Progenitor cell of endocrine pancreas (in vitro differentiated cells): Measurements from ENCODE around the gene TMEM63B. TPM values are rescaled to one million over a fixed set of nuclear protein-coding genes. Genes with fewer than 3 reads are reported as not detected.

Experiments used
- DNase-seq: peaks from one replicate; pipeline ENCODE4 v3.0.0; 2021; ENCODE audit warnings: low spot score; ENCODE audit not compliant: unreplicated experiment
- H3K27ac Mint-ChIP-seq: 2 replicates; pipeline ENCODE4 v1.8.0; 2021; ENCODE audit warnings: mild to moderate bottlenecking, moderate library complexity, mixed read lengths
- H3K27me3 Mint-ChIP-seq: 2 replicates; pipeline ENCODE4 v1.8.0; 2021; ENCODE audit warnings: mixed read lengths
- H3K36me3 Mint-ChIP-seq: 2 replicates; pipeline ENCODE4 v1.8.0; 2022; ENCODE audit warnings: mixed read lengths; ENCODE audit not compliant: insufficient read depth
- H3K4me1 Mint-ChIP-seq: 2 replicates; pipeline ENCODE4 v1.8.0; 2021; ENCODE audit warnings: low read depth, mixed read lengths
- H3K4me3 Mint-ChIP-seq: 2 replicates; pipeline ENCODE4 v1.8.0; 2021; ENCODE audit warnings: low read depth, mild to moderate bottlenecking, moderate library complexity, mixed read lengths
- H3K9me3 Mint-ChIP-seq: 2 replicates; pipeline ENCODE4 v1.8.0; 2021; ENCODE audit warnings: low read depth, mixed read lengths
- CTCF ChIP-seq: fragments of 200-600 bp; sonication (generic); IDR thresholded peaks from one replicate; pipeline ENCODE4 v1.5.0; 2021; ENCODE audit warnings: antibody characterized with exemption, mild to moderate bottlenecking; ENCODE audit not compliant: unreplicated experiment
- total RNA-seq: library from RNA; stranded (reverse); gene quantifications from 2 replicates; pipeline ENCODE4 v1.2.1, GENCODE V29; 2021

The TMEM63B gene
- total RNA-seq, 1 donor from 2014 or later: 72.3 TPM

- Mint-ChIP-seq H3K9me3 (no peaks in the 10 kb centered on the region), H3K27ac (no peak overlapping the region), H3K4me3 (no peak overlapping the region), H3K36me3 (peaks cover 8% of the 10 kb centered on the region), H3K27me3 (no peaks in the 10 kb centered on the region), H3K4me1 (peaks cover 3% of the 10 kb centered on the region)
- TF ChIP-seq CTCF: no peak
- no peak for DNase-seq
Measured at GRCh38 chr6:44102527-44102926, 24.8 kb upstream of the TMEM63B start.

GRCh38 chr6:44104481-44105021, 22.8 kb upstream of the TMEM63B start:
- Mint-ChIP-seq H3K27ac (no peak overlapping the region), H3K9me3 (no peaks in the 10 kb centered on the region), H3K4me3 (no peak overlapping the region), H3K27me3 (no peaks in the 10 kb centered on the region), H3K4me1 (peaks cover 3% of the 10 kb centered on the region), H3K36me3 (peaks cover 10% of the 10 kb centered on the region)
- no peak for DNase-seq
- TF ChIP-seq CTCF: no peak

GRCh38 chr6:44105146-44105545, 22.2 kb upstream of the TMEM63B start:
- peaks cover 14% of the 10 kb centered on the region for H3K36me3 Mint-ChIP-seq
- H3K27ac Mint-ChIP-seq: no peak overlapping the region
- H3K27me3 Mint-ChIP-seq: no peaks in the 10 kb centered on the region
- TF ChIP-seq CTCF: no peak
- DNase-seq: no peak
- no peaks in the 10 kb centered on the region for H3K9me3 Mint-ChIP-seq
- peaks cover 3% of the 10 kb centered on the region for H3K4me1 Mint-ChIP-seq
- no peak overlapping the region for H3K4me3 Mint-ChIP-seq

- no peak for DNase-seq
- Mint-ChIP-seq H3K4me3 (no peak overlapping the region), H3K4me1 (peaks cover 2% of the 10 kb centered on the region), H3K36me3 (peaks cover 15% of the 10 kb centered on the region), H3K9me3 (no peaks in the 10 kb centered on the region), H3K27me3 (no peaks in the 10 kb centered on the region), H3K27ac (peak overlapping the region; percentile 74)
- no peak for TF ChIP-seq CTCF
Measured at GRCh38 chr6:44105993-44106740, 21.2 kb upstream of the TMEM63B start.

GRCh38 chr6:44107017-44107416, 20.3 kb upstream of the TMEM63B start:
- no peak overlapping the region for H3K4me3 Mint-ChIP-seq
- no peak for TF ChIP-seq CTCF
- DNase-seq: no peak
- no peak overlapping the region for H3K27ac Mint-ChIP-seq
- peaks cover 10% of the 10 kb centered on the region for H3K4me1 Mint-ChIP-seq
- peaks cover 22% of the 10 kb centered on the region for H3K36me3 Mint-ChIP-seq
- H3K27me3 Mint-ChIP-seq: no peaks in the 10 kb centered on the region
- H3K9me3 Mint-ChIP-seq: no peaks in the 10 kb centered on the region
